Right lobe of liver (tissue), 6 donors: Measurements from ENCODE around the gene FAM32A. TPM values are rescaled to one million over a fixed set of nuclear protein-coding genes. Genes with fewer than 3 reads are reported as not detected.

Experiments used
- ATAC-seq, 4 donors: fragments of 200-7000 bp; cut with Tn5 transposase; one replicate each; pipeline ENCODE4 v1.9.1; 2020; ENCODE audit warnings: mild to moderate bottlenecking in 4 of 4, moderate library complexity in 4 of 4
- DNase-seq, 3 donors: peaks; one replicate each; pipeline ENCODE4 v3.0.0-alpha.2; 2020
- H3K27ac ChIP-seq, 3 donors: fragments of 200-600 bp; one replicate each; pipeline ENCODE4 v1.8.0; 2022
- H3K27me3 ChIP-seq, 2 donors: fragments of 200-600 bp; one replicate each; pipeline ENCODE4 v1.8.0; 2022
- H3K36me3 ChIP-seq, 4 donors: fragments of 200-600 bp; sonication (generic) in 1 of 4; one replicate each; pipeline versions ENCODE4 v1.5.1 to v1.8.0; 2017 to 2022; ENCODE audit warnings: control low read depth in 1 of 4
- H3K4me1 ChIP-seq, 4 donors: fragments of 200-600 bp; sonication (generic) in 1 of 4; one replicate each; pipeline versions ENCODE4 v1.5.1 to v1.8.0; 2017 to 2022; ENCODE audit warnings: control low read depth in 1 of 4
- H3K4me3 ChIP-seq, 3 donors: fragments of 200-600 bp; one replicate each; pipeline ENCODE4 v1.8.0; 2022
- H3K9me3 ChIP-seq, 4 donors: fragments of 200-600 bp; sonication (generic) in 1 of 4; one replicate each; pipeline versions ENCODE4 v1.5.1 to v1.8.0; 2017 to 2022; ENCODE audit warnings: control low read depth in 1 of 4
- CTCF ChIP-seq, 4 donors: fragments of 200-600 bp in 3 of 4; fragments of 450-650 bp in 1 of 4; IDR thresholded peaks; one replicate each; pipeline versions ENCODE4 v1.5.1 to v1.8.0; 2016 to 2022; ENCODE audit warnings: antibody characterized with exemption in 4 of 4, mild to moderate bottlenecking in 2 of 4
- POLR2A ChIP-seq: fragments of 450-650 bp; IDR thresholded peaks from one replicate; pipeline ENCODE4 v1.6.1; 2017; ENCODE audit warnings: antibody characterized with exemption, mild to moderate bottlenecking
- WGBS: methylation state at CpG from one replicate; pipeline ENCODE4 v1.1.6; 2018; ENCODE audit warnings: low coverage, low lambda C conversion rate; ENCODE audit not compliant: insufficient coverage; ENCODE audit errors: missing lambda C conversion rate; 5-methylcytosine and 5-hydroxymethylcytosine counted together
- intact Hi-C, 2 donors: fragments of 100-400 bp; cut with DNase I; formaldehyde crosslinking; loops; one replicate each; pipeline versions ENCODE4 v1.11.2 to v1.14.1; 2022
- total RNA-seq, 6 experiments: library from RNA; depleted of rRNA in 2 of 6; stranded (reverse); fragments of >200 nt in 2 of 6; fragmentation: NEBNext Ultra II Directional in 3 of 6; extraction: Animal tissue kit (Norgen Biotek cat#: 25700) in 3 of 6; gene quantifications; one replicate each; pipeline versions ENCODE4 v1.1.0 to v1.2.4, GENCODE V29; 2016 to 2023
- donor health status: DM: no; HTN: yes; CAD: no.
- donor health status: DM: no; HTN: no; CAD: no.
- donor health status: DM: no; HTN: no; CAD: no.
- donor health status: DM: no; HTN: yes; CAD: no.
- donor health status: DM: no; HTN: yes; CAD: no.

FAM32A gene
- total RNA-seq, 6 experiments from 2014 or later: 32.1 to 65.8 (median 37.5) TPM

- no peak for TF ChIP-seq POLR2A
- no peak for TF ChIP-seq CTCF (IDR thresholded peaks at IDR 0.05)
- Histone ChIP-seq H3K4me3 (no peak overlapping the region), H3K36me3 (no peaks in the 10 kb centered on the region), H3K27ac (no peak overlapping the region), H3K9me3 (no peaks in the 10 kb centered on the region), H3K27me3 (no peaks in the 10 kb centered on the region), H3K4me1 (no peaks in the 10 kb centered on the region)
- ATAC-seq (no peak), DNase-seq (no peak)
- intact Hi-C loops: no loop called here
- WGBS: 100% methylated on average over 1 of the region's 1 CpG
Observed at GRCh38 chr19:16155128-16155527, 30.1 kb upstream of the FAM32A start.

- TF ChIP-seq CTCF (IDR thresholded peaks at IDR 0.05) (no peak), POLR2A (no peak)
- H3K27me3 ChIP-seq: no peaks in the 10 kb centered on the region
- intact Hi-C loops: no loop called here
- no peaks in the 10 kb centered on the region for H3K4me1 ChIP-seq
- ATAC-seq (no peak), DNase-seq (no peak)
- H3K4me3 ChIP-seq: no peak overlapping the region
- H3K27ac ChIP-seq: no peak overlapping the region
- WGBS: 64% methylated on average over 3 of the region's 6 CpGs
- H3K36me3 ChIP-seq: no peaks in the 10 kb centered on the region
- no peaks in the 10 kb centered on the region for H3K9me3 ChIP-seq
Observed at GRCh38 chr19:16156904-16157303, 28.3 kb upstream of the FAM32A start.

DNA sequence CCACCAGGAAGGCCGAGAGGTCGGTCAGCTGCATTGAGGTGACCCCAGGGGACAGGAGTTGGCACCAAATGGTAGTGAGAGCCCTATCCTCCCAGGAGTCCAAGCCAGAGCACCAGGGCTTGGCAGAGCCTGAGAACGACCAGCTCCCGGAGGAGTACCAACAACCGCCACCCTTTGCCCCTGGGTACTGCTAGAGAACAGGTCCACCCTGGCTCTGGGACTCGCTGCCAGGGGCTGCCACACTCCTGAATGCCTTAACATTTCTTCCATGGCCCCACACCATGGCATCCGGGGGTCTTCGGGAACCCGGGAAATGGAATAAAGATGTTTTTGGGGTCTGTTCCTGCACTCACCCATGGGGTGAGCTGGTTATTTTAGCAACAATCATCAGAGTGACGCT, 27.6 kb upstream of the FAM32A start:
- Histone ChIP-seq H3K9me3 (no peaks in the 10 kb centered on the region), H3K4me3 (no peak overlapping the region), H3K36me3 (no peaks in the 10 kb centered on the region), H3K27me3 (no peaks in the 10 kb centered on the region), H3K27ac (no peak overlapping the region), H3K4me1 (no peaks in the 10 kb centered on the region)
- peak in 3 of 4 donors; percentile 24 to 58 (median 28) for ATAC-seq
- no peak for TF ChIP-seq POLR2A
- TF ChIP-seq CTCF (IDR thresholded peaks at IDR 0.05): no peak
- peak in 1 of 3 donors; percentile 62 for DNase-seq
- intact Hi-C loops: no loop called here
- 50% methylated on average over 3 of the region's 10 CpGs for WGBS

DNA sequence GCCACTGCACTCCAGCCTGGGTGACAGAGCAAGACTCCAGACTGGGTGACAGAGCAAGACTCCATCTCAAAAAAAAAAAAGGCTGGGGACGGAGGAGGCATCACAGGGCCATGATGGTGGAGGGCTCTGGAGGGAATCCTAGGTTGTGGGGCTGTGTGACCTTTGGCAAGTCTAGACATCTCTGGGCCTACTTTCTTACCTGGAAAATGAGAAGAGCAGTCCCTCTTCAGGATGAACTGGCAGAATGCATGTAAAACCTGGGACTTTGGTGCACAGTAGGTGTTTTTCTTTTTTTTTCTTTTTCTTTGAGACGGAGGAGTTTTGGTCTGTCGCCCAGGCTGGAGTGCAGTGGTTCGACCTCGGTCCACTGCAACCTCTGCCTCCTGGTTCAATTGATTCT, 25.6 kb upstream of the FAM32A start:
- Histone ChIP-seq H3K4me1 (peaks cover 0 to 11% (median 3%) of the 10 kb centered on the region in 4 donors), H3K4me3 (no peak overlapping the region), H3K36me3 (no peaks in the 10 kb centered on the region), H3K9me3 (no peaks in the 10 kb centered on the region), H3K27me3 (no peaks in the 10 kb centered on the region), H3K27ac (no peak overlapping the region)
- TF ChIP-seq POLR2A: no peak
- TF ChIP-seq CTCF (IDR thresholded peaks at IDR 0.05): no peak
- intact Hi-C loops: no loop called here
- ATAC-seq (no peak), DNase-seq (no peak)
- 86% methylated on average over 2 of the region's 5 CpGs for WGBS

GRCh38 chr19:16160445-16160942, 24.7 kb upstream of the FAM32A start:
- intact Hi-C loops: no loop called here
- WGBS: 100% methylated on average over 1 of the region's 6 CpGs
- ATAC-seq (no peak), DNase-seq (no peak)
- Histone ChIP-seq H3K36me3 (no peaks in the 10 kb centered on the region), H3K9me3 (no peaks in the 10 kb centered on the region), H3K4me1 (peaks cover 0 to 11% (median 3%) of the 10 kb centered on the region in 4 donors), H3K4me3 (no peak overlapping the region), H3K27me3 (no peaks in the 10 kb centered on the region), H3K27ac (no peak overlapping the region)
- TF ChIP-seq CTCF (IDR thresholded peaks at IDR 0.05) (no peak), POLR2A (no peak)
